K562 (cell line): ENCODE data around the gene LONP1. TPM values are rescaled to one million over a fixed set of nuclear protein-coding genes. Genes with fewer than 3 reads are reported as not detected.

ENCODE experiments used
- CHD7 ChIP-seq: fragments of 200-600 bp; sonication (generic); IDR thresholded peaks from one replicate; pipeline ENCODE4 v1.6.1; 2012; ENCODE audit warnings: mild to moderate bottlenecking, low read depth, low read length, inconsistent platforms
- FIP1L1 ChIP-seq: fragments of 200-400 bp; formaldehyde crosslinking; IDR thresholded peaks from 2 replicates; pipeline ENCODE4 v1.6.1; 2018; ENCODE audit warnings: mild to moderate bottlenecking, low read depth, low read length; ENCODE audit not compliant: poor library complexity, severe bottlenecking
- GTF2A2 ChIP-seq: IDR thresholded peaks from 2 replicates; pipeline ENCODE4 v1.6.1; 2016; ENCODE audit warnings: mild to moderate bottlenecking, missing genetic modification characterization, missing compliant biosample characterization
- KDM2B ChIP-seq: fragments of 250-450 bp; sonication (Bioruptor Pico); IDR thresholded peaks from 2 replicates; pipeline ENCODE4 v1.8.0; 2021; ENCODE audit warnings: mild to moderate bottlenecking, moderate library complexity
- MTA1 ChIP-seq: fragments of 450-650 bp; IDR thresholded peaks from 2 replicates; pipeline ENCODE4 v1.6.1; 2017; ENCODE audit warnings: borderline replicate concordance
- NCOR1 ChIP-seq: fragments of 450-650 bp; IDR thresholded peaks from 2 replicates; pipeline ENCODE4 v1.6.1; 2016; ENCODE audit warnings: mild to moderate bottlenecking, moderate library complexity
- NR1H2 ChIP-seq: sonication (generic); formaldehyde crosslinking; IDR thresholded peaks from 2 replicates; pipeline ENCODE4 v1.4.0; 2020; ENCODE audit warnings: mild to moderate bottlenecking, missing genetic modification reagents
- PCBP1 ChIP-seq: fragments of 200-400 bp; formaldehyde crosslinking; IDR thresholded peaks from 2 replicates; pipeline ENCODE4 v1.6.1; 2018; ENCODE audit warnings: mild to moderate bottlenecking, low read depth, low read length; ENCODE audit not compliant: poor library complexity, severe bottlenecking
- POLR2A ChIP-seq: fragments of 450-650 bp; conservative IDR thresholded peaks from 2 replicates; pipeline ENCODE4 v1.6.1; 2016
- POLR2G ChIP-seq: fragments of 200-400 bp; formaldehyde crosslinking; IDR thresholded peaks from 2 replicates; pipeline ENCODE4 v1.6.1; 2017; ENCODE audit warnings: low read depth, mild to moderate bottlenecking, antibody characterized with exemption, low read length, moderate library complexity
- SNAPC5 ChIP-seq: fragments of 250-450 bp; sonication (Bioruptor Pico); IDR thresholded peaks from 2 replicates; pipeline ENCODE4 v1.8.0; 2021; ENCODE audit warnings: moderate library complexity, mild to moderate bottlenecking, inconsistent platforms
- SNIP1 ChIP-seq: fragments of 450-650 bp; IDR thresholded peaks from 2 replicates; pipeline ENCODE4 v1.7.1; 2017; ENCODE audit warnings: low read depth, mild to moderate bottlenecking
- TSC22D4 ChIP-seq: fragments of 450-650 bp; IDR thresholded peaks from 2 replicates; pipeline ENCODE4 v1.6.1; 2016; ENCODE audit warnings: missing genetic modification characterization, missing biosample characterization, control low read depth
- ZNF639 ChIP-seq, 2 experiments: fragments of 200-800 bp in 1 of 2; sonication (Bioruptor generic) in 1 of 2; sonication (generic) in 1 of 2; formaldehyde crosslinking in 1 of 2; IDR thresholded peaks in 1 of 2; conservative IDR thresholded peaks in 1 of 2; 2 replicates each; pipeline versions ENCODE4 v1.5.0 to v1.6.1; 2016 to 2020; ENCODE audit warnings: missing compliant biosample characterization in 1 of 2, missing genetic modification characterization in 1 of 2, missing genetic modification reagents in 1 of 2
- ZNF766 ChIP-seq: fragments of 200-800 bp; sonication (Bioruptor generic); conservative IDR thresholded peaks from 2 replicates; pipeline ENCODE4 v1.6.1; 2016; ENCODE audit warnings: missing genetic modification characterization, missing compliant biosample characterization
- polyA plus RNA-seq, 8 experiments: library from polyadenylated mRNA; depleted of rRNA in 4 of 8; stranded (reverse) in 5 of 8; unstranded in 3 of 8; fragments of >200 nt; fragmentation: Nextera tagmentation in 2 of 8; fragmentation: Illumina TruSeq in 1 of 8; extraction: Ambion mirVana in 2 of 8; extraction: Trizol in 1 of 8; gene quantifications; 2 replicates each; pipeline versions ENCODE4 v1.2.1 to v1.2.3, GENCODE V29; 2011 to 2014; ENCODE audit warnings: inconsistent platforms in 1 of 8, missing spikeins in 1 of 8
- total RNA-seq, 7 experiments: library from RNA; depleted of rRNA in 6 of 7; stranded (reverse); fragments of >200 nt in 6 of 7; fragmentation: Illumina TruSeq in 2 of 7; extraction: Trizol in 2 of 7; gene quantifications; 2 replicates each; pipeline versions ENCODE4 v1.2.1 to v1.2.3, GENCODE V29; 2011 to 2021; ENCODE audit warnings: low replicate concordance in 1 of 7

LONP1 gene
- total and polyA plus RNA-seq, 9 of the 15 experiments (the other 6 are each of a cell fraction or from before 2014, with no cell fraction given): 1.1 to 238 (median 84.5) TPM

- TF ChIP-seq SNAPC5 (CRISPR knock-in tag) (no peak), GTF2A2 (no peak), ZNF766 (CRISPR knock-in tag) (no peak), PCBP1 (peak; percentile 10), KDM2B (CRISPR knock-in tag) (no peak), FIP1L1 (peak; percentile 34), SNIP1 (no peak), POLR2A (peak; percentile 21; the same call in 1 of the 2 replicates), NCOR1 (no peak), CHD7 (no peak), NR1H2 (CRISPR knock-in tag) (no peak), TSC22D4 (tag) (no peak), MTA1 (no peak), POLR2G (peak; percentile 65), ZNF639 (CRISPR knock-in tag; conservative IDR thresholded peaks at IDR 0.05 in 1 of 2, IDR thresholded peaks at IDR 0.05 in 1 of 2) (no peak)
Observed at GRCh38 chr19:5695649-5696195, 24.2 kb downstream of the LONP1 start (continued).
